ENCODE data around the gene AOAH.
"Not testable (repeated sequence)": the region's sequence is repeated elsewhere in the genome, so short reads cannot be mapped to it uniquely, and the experiment has no call there.

DNA sequence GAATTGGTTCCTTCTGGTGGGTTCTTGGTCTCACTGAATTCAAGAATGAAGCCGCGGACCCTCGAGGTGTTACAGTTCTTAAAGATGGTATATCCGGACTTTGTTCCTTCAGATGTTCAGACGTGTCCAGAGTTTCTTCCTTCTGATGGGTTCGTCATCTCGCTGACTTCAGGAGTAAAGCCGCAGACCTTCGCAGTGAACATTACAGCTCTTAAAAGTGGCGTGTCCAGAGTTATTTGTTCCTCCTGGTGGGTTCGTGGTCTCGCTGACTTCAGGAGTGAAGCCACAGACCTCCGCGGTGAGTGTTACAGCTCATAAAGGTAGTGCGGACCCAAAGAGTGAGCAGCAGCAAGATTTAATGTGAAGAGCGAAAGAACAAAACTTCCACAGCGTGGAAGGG, 220.1 kb downstream of the AOAH start:
- TF ChIP-seq, protein P1, sequence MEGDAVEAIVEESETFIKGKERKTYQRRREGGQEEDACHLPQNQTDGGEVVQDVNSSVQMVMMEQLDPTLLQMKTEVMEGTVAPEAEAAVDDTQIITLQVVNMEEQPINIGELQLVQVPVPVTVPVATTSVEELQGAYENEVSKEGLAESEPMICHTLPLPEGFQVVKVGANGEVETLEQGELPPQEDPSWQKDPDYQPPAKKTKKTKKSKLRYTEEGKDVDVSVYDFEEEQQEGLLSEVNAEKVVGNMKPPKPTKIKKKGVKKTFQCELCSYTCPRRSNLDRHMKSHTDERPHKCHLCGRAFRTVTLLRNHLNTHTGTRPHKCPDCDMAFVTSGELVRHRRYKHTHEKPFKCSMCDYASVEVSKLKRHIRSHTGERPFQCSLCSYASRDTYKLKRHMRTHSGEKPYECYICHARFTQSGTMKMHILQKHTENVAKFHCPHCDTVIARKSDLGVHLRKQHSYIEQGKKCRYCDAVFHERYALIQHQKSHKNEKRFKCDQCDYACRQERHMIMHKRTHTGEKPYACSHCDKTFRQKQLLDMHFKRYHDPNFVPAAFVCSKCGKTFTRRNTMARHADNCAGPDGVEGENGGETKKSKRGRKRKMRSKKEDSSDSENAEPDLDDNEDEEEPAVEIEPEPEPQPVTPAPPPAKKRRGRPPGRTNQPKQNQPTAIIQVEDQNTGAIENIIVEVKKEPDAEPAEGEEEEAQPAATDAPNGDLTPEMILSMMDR (IDR thresholded peaks at IDR 0.05; ENCODE audit: insufficient read depth, low read length), result not testable (repeated sequence)
- TF ChIP-seq, protein P2, sequence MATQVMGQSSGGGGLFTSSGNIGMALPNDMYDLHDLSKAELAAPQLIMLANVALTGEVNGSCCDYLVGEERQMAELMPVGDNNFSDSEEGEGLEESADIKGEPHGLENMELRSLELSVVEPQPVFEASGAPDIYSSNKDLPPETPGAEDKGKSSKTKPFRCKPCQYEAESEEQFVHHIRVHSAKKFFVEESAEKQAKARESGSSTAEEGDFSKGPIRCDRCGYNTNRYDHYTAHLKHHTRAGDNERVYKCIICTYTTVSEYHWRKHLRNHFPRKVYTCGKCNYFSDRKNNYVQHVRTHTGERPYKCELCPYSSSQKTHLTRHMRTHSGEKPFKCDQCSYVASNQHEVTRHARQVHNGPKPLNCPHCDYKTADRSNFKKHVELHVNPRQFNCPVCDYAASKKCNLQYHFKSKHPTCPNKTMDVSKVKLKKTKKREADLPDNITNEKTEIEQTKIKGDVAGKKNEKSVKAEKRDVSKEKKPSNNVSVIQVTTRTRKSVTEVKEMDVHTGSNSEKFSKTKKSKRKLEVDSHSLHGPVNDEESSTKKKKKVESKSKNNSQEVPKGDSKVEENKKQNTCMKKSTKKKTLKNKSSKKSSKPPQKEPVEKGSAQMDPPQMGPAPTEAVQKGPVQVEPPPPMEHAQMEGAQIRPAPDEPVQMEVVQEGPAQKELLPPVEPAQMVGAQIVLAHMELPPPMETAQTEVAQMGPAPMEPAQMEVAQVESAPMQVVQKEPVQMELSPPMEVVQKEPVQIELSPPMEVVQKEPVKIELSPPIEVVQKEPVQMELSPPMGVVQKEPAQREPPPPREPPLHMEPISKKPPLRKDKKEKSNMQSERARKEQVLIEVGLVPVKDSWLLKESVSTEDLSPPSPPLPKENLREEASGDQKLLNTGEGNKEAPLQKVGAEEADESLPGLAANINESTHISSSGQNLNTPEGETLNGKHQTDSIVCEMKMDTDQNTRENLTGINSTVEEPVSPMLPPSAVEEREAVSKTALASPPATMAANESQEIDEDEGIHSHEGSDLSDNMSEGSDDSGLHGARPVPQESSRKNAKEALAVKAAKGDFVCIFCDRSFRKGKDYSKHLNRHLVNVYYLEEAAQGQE (IDR thresholded peaks at IDR 0.05; ENCODE audit: insufficient replicate concordance, low read depth), result not testable (repeated sequence)
- TF ChIP-seq GABPA (IDR thresholded peaks at IDR 0.05; ENCODE audit: low read depth); POLR2AphosphoS5 (IDR thresholded peaks at IDR 0.05; ENCODE audit: low read depth); SPI1 (IDR thresholded peaks at IDR 0.05; ENCODE audit: borderline replicate concordance, low read depth): not testable (repeated sequence)
